GM19438 (cell line): ENCODE results near the gene ASPRV1.

Experiments
- ATAC-seq: cut with Tn5 transposase; IDR thresholded peaks from one replicate; pipeline ENCODE4 v1.9.1; 2021; ENCODE audit warnings: low read depth; ENCODE audit not compliant: unreplicated experiment

Gene ASPRV1

DNA sequence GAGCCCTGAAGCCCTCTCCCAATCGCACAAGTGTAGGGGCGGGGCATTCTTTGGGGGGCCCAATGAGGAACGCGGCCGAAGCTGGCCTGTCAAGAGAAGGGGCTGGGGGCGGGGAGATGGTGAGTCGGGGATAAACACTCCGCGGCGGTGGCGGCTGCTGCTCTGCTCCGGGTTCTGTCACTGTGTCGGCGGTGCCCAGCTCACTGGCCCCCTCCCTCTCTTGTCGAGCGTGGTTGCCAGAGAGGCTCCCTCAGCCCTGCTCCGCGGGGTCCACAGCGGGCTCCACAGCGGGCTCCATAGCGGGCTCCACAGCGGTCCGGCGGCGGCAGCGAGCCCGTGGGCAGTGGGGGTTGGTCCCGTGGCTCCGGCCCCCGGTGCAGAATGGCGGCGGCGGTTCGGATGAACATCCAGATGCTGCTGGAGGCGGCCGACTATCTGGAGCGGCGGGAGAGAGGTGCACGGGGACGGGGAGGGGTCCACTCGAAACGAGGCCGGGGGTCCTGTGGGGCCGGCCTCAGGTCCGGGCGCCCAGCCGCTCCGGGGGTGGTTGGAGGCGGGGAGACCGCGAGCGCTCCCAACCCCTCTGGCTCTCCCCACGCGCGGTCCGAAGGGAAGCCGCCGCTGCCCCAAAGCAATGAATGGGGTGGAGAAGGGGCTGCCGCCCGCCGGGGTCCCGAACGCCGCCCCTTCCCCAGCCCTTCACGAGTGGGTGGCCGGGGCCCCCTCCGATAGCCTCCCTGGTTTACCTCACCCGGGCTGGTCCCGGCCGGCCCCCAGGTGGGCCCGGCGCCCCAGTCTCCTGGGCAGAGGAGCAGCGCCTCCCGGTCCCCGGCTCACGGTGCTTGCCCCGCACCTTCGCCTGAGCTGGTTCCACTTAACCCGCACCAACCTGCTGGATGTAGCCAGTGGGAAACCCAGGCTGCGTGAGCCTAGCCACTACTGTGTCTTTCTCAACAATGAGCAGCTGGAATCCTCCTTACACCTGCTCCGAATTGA is 46.2 kb downstream of the ASPRV1 start, which contains the start of gene MXD1:
Gene MXD1, plus strand, starts transcription at position 160 of the 996 bp plus-strand sequence. Its CDS starts 222 bp downstream, at position 382.
- ATAC-seq = peak; percentile 86

- peak; percentile 92 for ATAC-seq
Observed at GRCh38 chr2:69914164-69914949, 47.1 kb downstream of the ASPRV1 start.

DNA sequence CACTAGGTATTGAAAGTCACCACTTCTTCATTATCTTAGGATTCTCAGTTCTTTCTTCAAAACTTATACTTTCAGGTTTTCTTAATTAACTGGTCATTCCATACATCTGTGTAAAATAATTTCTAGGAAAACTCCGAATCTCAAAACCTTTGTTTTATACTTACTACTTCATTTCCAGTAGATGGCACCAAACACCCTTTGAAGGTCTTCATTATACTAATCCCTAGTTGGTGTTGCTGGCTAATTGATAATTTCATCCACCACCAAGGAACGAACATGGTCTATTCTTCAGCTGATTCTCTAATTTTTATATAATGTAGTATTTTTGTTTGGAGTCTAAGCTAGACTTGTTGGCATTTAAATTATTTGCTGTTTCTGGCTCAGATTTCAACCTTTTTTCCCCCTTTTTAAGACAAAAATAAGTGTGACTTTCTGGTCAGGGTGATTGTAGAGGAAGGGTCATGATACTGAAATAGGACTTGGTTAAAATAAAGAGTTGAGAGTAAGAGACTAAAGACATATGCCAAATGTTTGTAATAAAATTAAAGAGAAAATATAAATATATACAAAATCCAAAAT is 49.4 kb downstream of the ASPRV1 start:
- ATAC-seq = no peak
